Activated T-cell treated with anti-CD3 and anti-CD28 coated beads, Interleukin-2, amount 50 U/mL, for 48 hours (primary cell): Measurements from ENCODE around the gene PCSK1.

Experiments used
- DNase-seq, 2 experiments: peaks; one replicate each; pipeline ENCODE4 v3.0.0-alpha.2; 2020

Gene PCSK1

DNA sequence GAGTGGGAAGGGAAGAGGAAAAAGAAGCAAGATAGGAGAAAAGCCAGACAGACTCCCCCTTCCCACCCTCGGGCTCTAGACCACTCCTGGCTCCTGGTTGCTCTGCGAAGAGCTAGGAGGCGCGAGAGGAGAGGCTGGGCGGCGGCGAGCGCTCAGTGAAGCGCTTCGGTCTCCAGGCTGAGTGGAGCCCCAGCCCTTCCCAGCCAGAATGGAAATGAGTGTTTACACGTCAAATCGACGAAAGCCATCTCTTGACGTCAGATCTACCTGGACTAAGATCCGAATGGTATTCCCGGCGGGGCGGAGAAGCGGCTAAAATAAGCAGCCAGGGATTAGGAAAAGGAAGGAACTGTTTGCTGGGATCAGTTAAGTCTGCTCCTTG lies at the start of gene PCSK1:
Gene PCSK1 (minus strand): TSS at position 183 of the 382 bp plus-strand sequence. CDS start 206 bp downstream, outside the sequence.
- no peak for DNase-seq

DNA sequence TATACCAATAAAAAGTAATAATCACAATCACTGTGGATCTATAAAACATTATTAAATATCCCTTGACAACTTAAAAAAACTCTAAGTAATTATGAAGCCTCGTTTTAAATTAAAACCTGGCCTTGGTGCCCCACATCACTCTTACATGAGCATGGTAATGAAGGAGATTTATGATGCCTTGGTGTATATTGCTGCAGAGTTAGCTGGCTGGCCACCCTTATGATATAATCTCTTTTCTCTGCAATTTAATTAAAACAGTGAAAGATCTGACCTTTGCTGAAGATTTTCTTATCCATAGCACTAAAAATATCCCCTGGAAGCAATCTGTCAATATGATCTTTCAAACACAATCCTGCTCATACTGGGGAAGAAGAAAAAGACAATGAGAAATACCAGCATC lies 48.8 kb upstream of the PCSK1 start:
- no peak for DNase-seq

DNA sequence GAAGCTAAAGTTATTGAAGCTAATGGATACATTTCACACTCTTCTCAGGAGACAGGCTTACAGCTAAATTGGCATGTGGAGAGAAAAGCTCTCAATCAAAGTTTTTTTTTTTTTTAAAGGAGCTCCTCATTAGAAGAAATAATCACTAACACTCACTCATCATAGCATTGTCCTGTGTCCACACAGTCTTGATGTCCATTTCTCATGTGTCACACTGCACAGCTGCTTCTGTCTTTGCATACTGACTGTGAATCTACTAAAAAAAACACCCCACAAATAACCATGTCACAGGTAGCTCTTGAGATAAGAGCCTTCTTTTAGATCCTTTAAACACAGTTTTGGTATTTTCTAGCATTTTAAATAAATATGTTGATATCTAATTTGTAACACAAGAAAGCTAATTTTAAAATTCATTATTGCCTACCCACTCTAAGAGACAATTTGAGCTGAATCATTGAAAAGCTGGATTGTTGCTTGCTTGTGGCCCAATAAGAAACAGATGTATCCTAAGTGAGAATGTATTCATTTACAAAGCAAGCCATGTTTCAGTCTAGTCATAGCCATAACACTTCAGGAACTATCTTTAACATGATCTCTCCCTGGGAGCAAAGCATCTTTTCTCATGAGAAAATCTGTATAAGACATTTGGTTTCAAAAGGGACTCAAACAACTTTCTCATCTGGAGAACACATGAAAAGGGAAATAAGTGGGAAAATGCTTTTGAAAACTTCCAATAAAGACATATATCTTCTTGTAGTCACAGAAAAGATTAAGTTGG lies 48.1 kb upstream of the PCSK1 start:
- DNase-seq = no peak

DNA sequence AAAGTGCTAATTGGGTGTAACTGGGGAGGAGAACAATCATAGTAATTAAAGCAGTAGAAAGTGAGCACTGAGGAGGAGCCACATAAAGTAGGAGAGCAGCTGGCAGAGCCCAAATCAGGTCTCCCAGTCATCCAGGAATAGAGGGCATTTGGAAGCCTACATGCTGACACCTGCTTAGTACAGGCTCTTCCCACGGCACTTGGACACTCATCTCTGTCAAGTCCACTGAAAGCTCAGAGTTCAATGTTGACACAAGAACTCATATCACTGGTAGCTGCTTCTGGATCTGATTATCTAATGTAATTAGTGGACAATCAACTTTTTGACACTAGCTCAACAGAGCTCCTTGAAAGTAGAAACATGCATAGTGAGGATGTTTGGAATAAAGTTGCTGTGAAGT lies 45.9 kb upstream of the PCSK1 start:
- no peak for DNase-seq

DNA sequence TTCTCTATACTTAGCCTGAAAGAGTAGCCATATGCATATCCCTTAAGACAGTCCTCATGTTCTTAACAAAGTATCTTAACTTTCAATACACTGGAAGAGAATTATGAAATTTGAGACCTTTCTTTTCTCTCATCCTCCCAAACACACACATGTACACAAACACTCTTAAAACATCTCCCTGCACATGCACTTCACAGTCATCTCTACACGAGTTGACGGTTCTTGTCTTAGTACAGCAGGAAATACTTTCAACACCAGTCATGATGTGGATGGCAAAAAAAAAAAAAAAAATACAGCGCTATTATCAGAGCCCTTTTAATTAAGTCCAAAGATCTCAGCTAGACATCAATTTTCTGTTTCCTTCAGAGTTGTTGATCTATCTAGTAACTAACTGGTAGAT lies 43.6 kb upstream of the PCSK1 start:
- no peak for DNase-seq

DNA sequence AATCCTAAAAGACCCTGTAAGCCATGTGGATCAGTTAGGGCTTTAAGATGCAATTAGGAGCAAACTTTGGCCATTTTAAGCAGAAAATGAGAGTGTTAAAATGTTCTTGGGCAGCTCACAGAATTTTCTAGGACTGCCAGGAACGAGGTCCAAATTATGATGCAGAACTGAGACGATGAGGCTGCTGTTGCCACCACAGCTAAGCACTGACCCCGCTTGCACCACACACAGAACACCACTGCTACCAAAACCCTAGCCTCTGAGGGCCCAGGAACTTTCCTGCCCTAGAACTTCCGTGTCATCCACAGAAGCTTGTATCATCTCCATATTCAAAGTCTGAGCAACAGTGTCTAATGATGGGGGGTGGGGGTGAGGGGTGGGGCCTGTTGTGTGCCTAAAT lies 41.0 kb upstream of the PCSK1 start:
- no peak for DNase-seq

DNA sequence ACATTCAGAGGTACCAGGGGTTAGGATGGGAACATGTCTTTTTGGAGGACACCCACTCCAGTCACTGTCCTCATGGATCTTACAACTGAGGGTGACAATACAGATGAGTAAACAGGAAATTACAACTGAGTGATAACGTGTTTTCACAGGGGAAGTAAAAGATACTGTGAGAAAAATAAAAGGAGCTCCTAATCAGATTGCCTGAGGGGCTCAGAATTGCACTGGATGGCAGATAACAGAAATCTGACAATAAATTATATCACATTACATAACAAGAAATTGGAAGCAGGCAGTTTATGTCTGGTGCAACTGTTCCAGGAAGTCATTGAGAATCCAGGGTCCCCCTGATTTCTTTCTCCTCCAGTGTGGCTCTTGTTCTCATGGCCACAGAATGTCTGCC lies 40.1 kb upstream of the PCSK1 start:
- DNase-seq = no peak

DNA sequence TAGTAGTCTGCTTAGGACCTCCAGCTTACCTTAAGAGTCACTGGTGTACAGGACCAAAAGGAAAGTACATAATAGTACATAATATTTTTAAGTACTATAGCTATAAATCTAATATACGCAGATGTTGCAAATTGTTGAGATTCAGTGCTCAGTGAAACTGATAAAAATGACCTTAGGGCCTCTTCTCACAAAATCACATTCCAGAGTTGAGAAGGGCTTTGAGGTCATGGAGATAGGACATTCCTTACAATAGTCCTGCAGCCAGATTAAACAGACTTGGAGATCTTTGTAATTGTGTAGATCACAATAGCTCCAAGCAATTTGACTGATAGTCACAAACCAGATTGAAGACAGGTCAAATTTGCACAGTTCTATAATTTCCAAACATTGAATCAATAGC lies 37.7 kb upstream of the PCSK1 start:
- DNase-seq = no peak

DNA sequence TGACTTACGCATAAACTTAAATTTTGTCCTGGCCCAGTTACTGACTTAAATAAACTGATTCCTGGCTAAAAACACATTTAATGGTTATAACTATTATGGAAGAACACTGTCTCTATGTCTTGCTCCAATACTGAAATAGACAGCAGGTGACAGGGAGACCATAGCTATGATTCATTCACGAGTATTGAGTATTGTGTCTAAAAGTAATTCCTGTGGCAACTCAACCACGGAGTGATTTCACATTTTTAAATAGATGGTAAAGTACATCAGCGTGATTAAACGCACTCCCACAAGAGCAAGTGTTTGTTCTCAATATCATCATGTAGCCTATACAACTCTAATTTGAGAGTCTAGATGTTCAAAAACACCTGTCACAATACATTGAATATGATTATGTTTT lies 35.9 kb upstream of the PCSK1 start:
- DNase-seq = no peak

DNA sequence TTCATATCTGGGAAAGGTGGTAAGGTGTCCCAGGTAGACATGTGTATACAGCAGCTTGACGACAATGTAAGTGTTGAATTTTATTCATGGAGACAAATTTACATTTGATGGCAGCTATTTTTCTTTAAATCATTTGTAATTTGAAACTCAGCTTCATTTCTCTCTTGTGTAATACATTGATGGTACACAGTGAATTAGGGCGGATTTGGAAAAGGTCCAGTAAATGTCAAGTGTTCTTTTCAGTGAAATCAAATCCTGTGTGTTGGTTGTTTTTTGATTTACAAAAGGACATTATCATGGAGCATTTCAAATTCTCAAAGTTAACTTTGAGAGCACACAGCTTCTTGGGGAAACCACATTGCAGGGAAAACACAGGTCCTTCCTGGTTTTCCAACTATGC lies 30.0 kb upstream of the PCSK1 start:
- no peak for DNase-seq

DNA sequence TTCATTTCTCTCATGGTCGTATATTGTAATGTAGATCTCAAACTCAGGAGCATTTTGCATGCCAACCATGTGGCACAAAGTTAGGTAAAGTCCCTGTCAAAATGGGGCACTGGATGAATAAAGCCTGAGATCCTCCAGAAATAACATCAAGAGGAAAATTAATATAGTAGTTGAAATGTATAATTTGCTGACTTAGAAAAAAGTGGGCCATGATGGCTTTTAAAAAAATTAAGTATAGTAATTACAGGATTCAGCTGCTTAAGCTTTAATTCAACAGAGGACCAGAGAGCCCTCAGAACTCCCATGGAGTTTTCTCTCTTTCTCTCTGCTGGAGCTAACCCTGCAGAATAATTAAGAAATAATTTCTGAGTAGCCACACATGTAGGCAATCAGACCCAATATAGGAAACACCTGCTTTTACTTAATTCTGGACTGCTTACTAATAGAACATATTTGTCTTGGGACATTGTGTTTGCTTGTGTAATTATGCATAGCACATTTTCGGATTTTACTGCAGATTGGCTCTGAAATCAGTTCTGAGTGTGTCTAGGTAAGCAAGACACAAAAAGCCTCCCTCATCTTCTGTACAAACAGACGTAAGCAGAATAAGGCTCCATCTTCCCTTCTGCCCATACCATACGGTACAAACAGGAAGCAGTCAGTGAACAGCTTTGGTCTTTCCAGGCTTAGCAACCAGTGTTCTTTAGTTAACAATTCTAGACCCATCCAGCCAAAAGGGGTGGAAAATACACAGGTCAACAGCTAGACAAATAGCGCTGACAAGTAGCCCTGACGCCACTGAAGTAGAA lies 26.5 kb upstream of the PCSK1 start:
- DNase-seq = no peak

DNA sequence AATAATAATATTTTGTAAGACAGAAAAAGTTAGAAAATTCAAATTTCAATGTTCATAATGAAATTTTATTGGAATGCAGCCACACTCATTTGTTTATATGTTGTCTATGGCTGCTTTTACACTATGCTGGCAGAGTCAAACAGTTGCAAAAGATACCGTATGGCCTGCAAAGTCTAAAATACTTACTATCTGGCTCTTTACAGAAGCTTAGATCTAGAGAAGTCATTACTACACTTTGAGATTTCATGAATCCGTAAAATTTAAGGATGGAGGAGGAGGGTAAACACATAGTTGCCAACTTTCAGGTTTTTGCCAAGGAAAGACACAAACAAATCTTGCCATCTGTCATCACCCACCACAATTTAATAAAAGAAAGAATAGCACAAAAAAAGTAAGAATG lies 25.1 kb upstream of the PCSK1 start:
- no peak for DNase-seq

DNA sequence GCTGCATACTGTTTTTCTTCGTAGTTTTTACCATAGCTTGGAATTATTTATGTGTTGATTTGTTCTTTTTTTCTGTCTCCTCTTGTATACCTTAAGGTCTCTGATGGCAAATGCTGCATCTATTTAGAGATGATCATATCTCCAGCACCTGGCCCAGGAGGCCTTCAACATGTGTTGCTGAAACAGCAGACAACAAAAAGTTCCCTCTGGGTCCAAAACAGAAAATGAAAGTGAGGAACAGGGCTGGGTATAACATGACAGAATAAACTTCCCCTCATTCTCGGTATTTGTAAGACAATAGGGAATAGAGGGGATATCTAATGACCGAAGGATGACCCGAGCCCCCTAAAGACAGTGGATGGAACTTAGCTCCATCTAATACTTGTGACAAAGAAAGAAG lies 22.7 kb upstream of the PCSK1 start:
- DNase-seq = no peak

DNA sequence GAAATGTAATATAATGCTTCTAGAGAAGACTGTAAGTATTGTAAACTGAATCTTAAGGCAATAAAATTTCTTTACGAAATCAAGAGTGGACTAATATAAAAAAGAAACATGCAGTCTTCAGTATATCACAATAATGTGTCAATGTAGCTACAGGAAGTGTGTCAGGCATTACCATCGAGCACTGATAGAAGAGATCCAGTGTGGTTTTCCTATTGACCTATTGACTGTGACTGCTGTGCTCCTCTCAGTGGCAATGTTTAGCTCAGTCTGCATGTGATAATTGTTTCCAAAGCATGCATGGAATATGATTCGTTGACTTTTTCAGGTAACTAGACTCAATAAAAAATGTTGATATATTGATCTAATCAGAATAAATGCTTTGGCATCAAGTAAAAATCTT lies 20.3 kb upstream of the PCSK1 start:
- DNase-seq = no peak

DNA sequence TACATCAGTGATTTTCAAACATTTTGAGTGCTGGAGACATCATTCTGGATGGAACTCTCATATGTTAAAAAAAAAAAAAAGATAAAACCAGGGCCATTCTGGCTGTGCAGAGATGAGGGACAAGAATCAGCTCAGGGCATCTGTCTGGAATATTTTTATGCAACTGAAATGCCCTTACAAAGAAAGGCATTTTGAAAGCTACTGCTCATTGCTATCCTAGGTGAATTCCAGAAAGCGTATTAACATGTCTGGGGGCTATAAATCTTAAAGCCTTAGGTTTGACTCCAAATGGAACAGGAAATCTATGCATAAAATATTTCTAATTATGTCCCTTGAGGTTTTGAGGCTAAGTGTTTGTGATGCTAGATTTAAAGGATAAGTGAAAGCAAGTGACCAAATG lies 14.9 kb upstream of the PCSK1 start:
- no peak for DNase-seq

DNA sequence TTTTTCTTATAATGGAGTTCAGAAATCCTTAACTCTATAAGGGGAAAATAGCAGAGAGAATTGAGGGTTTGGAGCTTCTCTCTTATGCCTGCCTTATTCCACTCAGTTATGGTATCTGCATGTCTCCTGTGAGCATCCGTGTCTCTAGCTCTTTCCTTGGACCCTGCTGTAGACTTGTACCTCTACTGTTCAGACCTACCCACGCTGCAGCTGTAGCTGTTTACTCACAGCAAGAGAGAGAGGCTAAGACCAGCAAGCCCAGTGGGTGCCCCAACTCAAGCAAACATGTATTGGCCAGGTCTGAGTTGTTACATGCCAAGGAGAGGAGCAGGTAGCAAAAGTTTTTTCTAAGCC lies 7.1 kb upstream of the PCSK1 start:
- DNase-seq = no peak

DNA sequence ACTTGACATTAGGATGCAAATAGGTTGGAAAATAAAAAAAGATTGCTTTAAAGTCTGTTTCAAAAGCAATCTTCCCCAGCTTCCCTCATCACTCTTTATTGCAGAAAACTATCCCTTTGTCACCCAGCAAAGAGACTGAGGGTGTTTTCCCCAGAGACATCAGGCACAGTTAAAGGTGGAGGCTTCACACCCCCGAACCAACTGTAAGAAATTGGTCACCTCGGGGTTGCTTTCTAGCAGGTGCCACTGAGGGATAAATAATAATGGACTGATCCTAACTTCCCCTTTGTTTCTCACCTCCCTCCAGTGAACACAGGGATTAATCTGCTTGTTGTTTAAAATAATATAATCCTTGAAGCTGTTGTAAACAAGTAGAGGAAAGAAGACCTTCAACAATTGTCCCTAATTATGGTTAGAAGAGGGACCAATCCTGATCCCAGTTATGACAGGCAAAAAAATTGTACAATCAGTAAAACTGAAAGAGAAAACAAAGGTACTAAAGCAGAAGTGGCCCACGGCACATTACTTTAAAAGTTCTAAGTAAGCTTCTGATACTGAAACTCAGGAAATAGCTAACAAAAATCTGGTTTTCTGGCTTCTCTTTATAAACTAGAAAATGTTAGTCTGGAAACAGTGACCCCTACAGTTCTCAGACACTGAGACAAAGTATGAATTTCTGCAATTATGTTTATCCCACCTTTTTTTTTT lies 6.6 kb upstream of the PCSK1 start:
- no peak for DNase-seq

DNA sequence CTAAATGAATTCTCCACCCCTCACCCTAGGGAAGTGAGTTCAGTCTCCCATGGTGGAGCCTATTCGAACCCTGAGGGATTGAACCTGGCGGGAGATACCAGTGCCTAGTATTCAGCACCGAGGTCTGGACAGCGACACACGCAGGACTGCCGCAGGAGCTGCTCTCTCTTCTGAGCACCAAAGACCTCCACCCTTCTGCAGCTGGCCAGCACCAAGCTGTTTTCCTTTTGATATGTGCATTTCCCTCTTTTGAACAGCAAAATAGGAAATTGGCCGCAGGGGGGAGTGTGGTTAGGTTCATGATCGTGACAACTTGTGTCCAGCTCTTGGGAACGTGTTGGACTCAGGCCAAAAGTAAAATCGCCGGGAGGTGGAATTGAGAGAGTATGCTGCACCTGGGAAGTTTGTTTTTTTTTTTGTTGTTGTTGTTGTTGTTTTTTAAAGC lies 1.2 kb upstream of the PCSK1 start:
- DNase-seq = peak; percentile 58 to 66

DNA sequence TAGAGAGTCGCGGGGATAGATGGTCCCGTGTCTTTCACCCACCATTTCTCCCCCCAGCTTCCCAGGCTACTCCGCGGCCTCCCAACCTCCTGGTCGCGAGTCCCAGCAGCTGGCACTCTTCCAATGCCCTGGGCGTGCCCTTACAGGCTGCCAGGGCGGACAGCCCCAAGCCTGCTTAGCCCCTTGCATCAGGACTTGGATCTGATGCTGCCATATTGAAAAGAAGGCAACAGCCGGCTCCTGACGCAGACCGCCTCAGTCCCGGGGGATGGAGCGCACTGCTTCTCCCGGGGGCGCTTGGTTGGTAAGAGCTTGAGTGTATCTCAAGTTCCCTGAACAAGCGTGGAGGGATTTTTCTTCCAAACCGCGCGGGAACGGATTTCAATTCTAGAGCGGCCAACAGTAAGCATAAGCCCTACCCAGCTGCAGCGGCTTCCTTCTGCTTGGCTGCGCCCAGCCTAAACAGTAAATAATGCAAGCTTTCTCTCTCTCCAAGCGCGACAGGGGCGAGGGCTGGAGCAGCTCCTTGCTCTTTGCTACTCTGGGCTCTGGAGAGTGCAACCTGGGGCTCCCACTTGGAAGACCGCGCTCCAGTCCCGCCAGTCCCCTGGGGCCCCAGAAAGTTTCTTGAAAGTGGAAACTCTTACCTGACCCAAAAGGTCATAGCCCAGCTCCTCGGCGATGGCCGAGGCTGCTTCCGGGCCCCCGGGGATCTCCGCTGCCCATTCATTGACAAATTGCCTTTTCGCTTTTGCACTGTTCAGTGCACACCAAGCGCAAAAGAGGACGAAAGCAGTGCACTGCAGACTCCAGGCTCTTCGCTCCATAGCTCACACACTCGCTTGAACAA lies 607 bp downstream of the PCSK1 start:
- no peak for DNase-seq

DNA sequence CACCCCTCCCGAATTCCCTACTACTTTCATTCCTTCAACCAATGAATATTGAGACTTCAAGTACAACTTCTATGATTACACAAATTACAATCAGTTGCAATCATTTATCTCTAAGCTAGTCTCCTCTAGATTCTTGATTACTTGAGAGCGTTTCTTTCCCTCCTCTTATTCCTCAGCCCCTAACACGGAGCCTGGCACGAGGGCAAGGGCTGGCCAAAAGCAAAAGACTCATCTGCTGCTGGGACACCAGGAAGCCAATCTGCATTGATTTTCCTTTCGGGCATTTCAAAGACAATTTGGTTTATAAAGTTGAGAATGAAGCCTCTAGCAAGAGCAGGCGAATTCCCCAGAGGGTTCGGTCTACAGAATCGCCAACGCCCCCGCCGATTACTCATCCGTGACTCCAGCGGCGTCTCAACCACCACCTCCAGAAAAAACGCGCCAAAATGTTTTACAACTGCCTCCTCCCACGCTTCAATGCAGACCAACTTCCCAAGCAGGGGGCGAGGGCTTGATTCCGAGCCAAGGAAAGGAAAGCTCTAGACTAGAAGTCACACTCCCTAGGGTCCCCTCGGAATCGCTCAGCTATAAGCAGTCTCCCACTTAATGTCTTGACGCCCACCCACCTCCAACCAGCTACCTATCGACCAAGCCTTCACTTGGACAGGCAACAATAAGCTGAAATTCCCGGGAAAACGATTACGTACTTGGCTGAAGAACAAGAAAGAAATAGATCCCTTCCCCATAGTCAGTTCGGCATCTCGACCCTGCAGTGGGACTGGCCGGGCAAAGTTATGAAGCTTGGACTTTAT lies 1.5 kb downstream of the PCSK1 start:
- peak; percentile 39 to 50 for DNase-seq

DNA sequence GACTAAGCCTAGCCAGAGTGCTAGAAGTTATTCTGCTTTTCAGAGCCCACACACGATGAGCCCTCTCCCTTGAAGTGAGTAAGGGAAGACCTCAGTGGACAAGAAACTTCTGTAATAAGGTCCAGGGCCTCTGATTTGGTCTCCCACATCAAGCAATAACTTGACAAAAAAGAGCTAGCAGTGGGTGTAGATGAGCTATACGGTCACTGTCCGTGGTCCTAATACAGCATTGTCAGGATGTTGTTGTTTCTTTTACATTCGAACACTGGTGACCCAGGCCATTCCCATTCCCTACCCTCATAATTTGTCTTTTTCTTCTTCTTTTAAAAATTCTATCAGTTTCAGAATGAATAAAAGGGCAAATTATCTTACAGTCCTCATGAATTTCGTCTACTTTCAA lies 5.2 kb downstream of the PCSK1 start:
- no peak for DNase-seq

DNA sequence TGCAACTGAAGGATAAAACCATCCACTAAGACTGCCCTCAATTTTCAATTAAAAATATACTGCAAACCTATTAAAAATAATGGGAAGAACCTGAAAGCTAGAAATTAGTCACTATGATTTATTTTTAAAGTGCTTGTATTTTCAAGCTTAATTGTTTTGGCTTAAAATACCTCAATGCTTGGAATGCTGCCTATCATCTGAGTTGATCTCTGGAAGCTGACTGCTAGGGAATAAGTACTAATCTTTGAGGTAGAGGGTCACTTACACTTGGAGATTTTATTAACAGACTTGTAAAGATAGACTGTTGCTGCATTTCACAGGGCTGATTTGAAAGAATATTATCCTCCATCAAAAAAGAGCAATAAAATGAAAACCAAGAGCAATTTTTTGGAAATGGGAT lies 6.2 kb downstream of the PCSK1 start:
- no peak for DNase-seq
